Measurements from ENCODE around the gene CAMSAP2.

DNA sequence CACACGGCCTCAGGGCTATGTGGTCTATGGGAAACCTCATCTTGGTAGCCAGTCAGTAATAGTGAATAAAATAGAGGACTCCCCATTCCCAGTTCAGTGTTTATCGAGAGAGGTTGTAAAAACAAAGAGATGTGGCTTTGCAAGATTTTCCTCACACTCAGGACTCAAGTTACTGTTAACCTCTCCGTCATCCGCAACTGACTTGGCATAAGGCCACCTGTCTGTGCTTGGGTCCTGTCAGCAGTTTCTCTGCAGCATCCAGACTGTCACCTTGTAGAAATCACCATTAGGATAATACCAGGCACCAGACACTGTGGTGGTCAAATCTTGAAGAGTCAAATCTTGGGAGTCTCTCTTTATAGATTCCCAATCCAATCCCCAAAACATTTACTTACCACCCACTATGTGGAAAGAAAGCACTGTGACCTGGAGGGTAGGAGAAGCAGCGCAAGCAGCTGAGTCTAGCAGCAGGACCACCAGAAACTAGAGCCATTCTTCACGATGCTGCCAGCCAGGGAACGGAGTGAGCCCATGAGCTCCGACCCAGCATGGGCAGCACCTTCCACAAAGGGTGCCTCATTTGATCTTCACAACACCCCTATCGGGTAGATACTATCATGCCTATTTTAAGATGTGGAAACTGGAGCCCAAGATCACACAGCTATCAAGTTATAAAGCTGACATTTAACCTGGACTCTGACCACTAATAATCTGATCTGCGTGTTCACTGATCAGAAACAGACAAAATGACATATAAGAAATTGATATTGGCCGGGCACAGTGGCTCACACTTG, 128.5 kb downstream of the CAMSAP2 start:
- TF ChIP-seq GATA3 (IDR thresholded peaks at IDR 0.05; ENCODE audit: low read depth, low read length): no peak
- TF ChIP-seq GATA2 (IDR thresholded peaks at IDR 0.05; ENCODE audit: low read depth, low read length): no peak
